Activated CD4-positive, alpha-beta T cell treated with anti-CD3 and anti-CD28 coated beads, Interleukin-10, Interleukin-2, amounts not matched to agents 100 ng/mL and 50 ng/mL, durations not matched to agents 16 hours and 8 hours (primary cell): ENCODE measurements around the gene CSMD2.

Experiments
- DNase-seq: peaks from one replicate; pipeline ENCODE4 v3.0.0-alpha.2; 2020

CSMD2 gene

DNA sequence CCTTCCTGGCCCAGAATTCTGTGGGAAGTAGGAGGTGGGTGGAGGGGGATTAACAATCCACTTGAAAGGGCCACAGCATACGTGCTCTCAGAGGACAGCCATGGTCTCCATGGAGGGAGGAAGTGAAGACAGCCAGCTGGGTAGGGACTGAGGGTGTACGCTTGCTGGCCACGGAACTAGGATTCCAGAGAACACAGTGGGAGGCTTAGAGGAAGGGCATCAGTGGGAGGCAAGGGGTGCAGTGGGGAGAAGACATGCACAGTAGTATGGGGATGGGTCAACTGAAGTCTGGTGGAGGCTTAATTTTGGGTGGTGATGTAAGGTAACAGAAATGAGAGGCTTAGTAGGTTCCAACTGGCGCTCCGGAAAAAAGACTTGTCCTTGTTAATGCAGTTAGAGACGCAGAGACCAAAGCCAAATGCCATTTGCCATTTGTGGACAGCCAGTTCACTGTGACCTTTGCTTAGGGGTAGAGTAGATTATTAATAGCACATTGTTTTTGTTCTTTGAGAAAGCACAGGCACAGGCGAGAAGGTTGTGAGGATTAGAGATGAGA is 589.6 kb downstream of the CSMD2 start:
- no peak for DNase-seq

DNA sequence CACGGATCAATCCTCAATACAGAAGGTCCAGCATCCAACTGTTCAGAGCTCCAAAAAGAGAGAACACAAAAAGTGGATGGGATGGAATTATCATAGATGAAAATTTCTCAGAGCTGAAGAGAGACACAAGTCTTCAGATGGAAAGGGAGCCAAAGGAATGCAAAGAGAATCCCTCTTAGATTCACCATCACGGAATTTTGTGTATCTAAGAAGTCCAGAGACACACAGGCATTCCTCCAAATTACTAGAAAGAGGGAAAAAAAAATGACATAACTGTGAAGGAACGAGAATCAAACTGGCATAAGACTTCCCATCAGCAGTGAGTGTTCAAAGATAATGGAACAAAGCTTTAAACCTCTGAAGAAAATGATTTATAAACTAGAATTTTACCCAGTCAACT is 591.4 kb downstream of the CSMD2 start:
- DNase-seq: no peak

DNA sequence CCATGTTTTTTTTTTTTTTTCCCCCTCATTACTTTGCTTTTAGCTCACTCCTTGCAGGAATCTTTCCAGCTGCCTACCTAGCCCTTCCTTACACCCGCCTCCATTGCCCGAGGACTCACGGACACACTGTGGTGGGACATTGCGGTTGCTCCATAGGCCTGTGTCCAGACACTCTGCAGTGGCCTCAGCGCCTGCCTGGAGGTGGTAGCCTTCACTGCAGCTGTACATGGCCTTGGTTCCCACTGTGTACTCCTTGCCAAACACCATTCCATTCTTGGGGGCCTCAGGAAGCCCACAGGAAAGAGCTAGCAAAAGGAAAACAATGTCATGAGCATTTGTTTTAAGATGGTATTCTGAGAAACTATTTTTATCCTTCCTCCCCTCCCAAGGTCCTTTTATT is 592.6 kb downstream of the CSMD2 start:
- DNase-seq: no peak

DNA sequence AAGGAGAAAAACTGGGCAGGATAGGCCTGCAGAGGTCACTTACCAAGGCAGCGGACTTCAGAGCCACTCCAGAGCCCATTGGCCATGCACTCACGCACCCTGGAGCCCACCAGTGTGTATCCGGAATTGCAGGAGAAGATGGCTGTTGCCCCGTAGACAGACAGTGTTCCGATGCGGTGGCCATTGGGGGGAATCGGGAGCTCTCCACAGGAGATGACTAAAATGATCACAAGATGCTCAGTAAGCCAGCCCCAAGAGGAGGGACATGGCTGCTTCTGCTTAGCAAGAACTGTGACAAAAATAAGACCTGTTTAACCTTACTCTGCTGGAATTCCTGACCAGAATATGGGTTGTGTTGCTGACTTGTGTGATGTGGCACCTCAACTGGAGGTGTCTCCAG is 595.7 kb downstream of the CSMD2 start:
- DNase-seq: no peak

DNA sequence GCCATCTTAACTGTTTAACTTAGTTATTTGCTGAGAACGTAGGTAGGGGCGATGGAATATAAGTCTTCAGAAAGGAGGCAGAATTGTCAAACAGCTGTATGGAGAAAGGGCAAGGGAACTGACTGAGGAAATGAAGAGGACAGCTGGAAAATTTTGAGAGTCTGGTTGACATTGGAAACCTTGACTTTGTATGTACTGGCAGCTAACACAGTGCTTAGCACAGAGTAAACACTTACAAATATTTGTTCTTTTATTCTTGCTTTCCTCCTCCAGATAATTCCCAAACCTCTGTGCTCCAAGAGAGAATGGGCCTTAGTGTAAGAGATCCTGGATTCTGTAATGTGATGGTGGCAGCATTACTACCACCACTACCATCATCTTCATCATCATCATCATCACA is 601.3 kb downstream of the CSMD2 start:
- DNase-seq: no peak

DNA sequence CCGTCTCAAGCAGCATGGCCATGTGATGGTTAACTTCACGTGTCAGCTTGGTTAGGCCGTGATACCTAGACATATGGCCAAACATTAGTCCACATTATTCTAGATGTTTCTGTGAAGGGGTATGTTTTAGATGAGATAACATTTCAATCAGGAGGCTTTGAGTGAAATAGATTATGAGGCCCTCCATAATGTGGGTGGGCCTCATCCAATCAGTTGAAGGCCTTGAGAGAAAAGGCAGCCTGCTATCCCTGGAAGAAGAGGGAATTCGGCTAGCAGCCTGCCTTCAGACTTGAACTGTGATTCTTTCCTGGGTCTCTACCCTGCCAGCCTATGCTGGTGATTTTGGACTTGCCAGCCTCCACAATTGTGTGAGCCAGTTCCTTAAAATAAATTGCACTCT is 602.5 kb downstream of the CSMD2 start:
- no peak for DNase-seq

- no peak for DNase-seq
These were observed 603.5 kb downstream of the CSMD2 start for GRCh38 chr1:33561576-33561975.

GRCh38 chr1:33560680-33561079 is 604.4 kb downstream of the CSMD2 start:
- no peak for DNase-seq

DNA sequence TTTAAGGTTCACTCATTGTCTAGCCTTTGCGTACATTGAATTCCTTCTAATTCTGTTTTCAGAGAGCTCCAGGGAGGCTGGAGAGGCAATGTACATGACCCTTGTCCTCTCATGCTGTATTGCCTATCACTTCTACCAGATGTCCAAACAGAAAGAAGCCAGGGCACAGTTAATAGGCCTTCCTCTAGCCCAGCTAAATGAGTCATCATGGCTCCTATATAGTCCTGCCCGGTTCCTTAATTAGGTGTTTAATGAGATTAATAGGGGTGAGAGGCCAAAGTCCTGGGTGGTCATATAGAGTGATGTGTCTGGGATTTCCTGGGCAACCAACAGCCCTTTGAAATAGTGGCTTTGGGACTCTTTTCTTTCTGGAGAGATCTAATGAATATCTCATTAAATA is 616.3 kb downstream of the CSMD2 start:
- DNase-seq: no peak

- DNase-seq: no peak
These were observed 616.7 kb downstream of the CSMD2 start for GRCh38 chr1:33548319-33548718.

- DNase-seq: no peak
These were observed 617.5 kb downstream of the CSMD2 start for GRCh38 chr1:33547576-33547975.

DNA sequence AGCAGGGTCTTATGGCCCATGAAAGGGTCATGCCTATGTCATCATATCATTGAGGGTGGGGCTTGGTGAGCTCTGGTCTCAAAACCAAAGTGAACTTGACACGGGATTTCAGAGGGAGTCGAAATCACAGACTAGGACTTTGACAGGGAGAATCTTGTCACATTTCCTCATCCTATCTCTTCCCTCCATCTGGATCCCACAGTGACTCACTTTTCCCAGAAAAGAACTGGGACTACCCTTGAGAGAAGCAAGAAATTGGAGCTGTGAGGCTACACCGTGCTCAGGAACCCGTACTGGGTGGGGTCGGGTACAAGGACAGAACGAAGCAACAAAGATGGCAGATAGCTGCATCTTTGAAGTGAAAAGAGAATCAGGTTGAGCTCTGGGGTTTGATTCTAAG is 623.1 kb downstream of the CSMD2 start:
- DNase-seq: no peak

DNA sequence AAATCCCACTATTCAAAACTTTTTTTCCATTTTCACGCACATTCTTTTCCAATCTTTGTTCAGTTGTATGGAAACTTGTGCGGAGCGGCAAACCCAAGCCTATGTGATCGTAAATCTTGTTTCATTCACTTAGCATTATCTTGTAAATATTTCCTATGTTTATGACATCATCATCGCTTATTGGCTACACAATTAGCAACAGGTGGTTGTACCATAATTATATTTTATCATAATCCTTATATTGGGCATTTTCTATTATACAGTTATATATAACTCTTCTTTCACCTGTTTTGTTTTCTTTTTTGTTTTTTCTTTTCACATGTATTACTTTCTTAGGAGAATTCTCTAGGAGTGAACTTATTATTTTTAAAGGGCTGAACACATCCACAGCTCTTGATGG is 627.1 kb downstream of the CSMD2 start:
- no peak for DNase-seq

GRCh38 chr1:33535334-33535733 is 629.7 kb downstream of the CSMD2 start:
- no peak for DNase-seq

DNA sequence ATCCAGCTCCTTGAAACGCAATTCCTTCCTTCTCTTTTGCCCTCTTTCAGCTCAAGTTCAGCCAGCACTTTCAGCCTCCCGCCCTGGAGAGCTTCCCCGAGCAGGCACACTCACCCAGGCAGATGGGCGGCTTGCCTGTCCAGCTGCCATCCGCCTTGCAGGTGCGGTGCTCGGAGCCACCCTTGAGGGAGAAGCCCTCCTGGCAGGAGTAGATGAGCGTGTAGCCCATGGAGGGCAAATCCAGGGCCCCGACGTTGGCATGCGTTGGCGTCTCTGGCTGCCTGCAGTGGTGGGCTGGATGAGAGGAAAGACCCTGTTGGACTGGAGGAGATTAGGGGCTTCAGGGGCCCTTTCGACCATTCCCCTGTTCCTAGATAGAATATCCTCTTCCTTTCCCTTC is 632.1 kb downstream of the CSMD2 start:
- no peak for DNase-seq

DNA sequence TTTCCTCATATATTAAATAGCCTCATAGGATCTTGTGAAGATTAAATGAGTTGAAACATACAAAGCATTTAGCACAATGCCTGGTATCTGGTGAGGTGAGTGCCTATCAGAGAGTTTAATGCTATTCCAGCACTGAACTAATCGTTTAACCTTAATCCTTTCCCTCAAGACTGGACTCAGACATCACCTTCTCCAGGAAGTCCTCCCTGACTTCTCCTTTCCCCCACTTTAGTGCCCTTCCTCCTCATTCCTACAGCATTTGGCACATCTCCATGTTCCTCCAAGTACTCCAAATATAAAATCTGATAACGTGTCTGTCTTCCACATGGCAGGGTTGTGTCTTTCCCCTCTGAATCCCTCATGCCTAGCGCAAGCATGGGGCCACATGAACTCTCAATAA is 632.8 kb downstream of the CSMD2 start:
- DNase-seq: no peak

GRCh38 chr1:33529957-33530356 is 635.1 kb downstream of the CSMD2 start:
- DNase-seq: no peak

DNA sequence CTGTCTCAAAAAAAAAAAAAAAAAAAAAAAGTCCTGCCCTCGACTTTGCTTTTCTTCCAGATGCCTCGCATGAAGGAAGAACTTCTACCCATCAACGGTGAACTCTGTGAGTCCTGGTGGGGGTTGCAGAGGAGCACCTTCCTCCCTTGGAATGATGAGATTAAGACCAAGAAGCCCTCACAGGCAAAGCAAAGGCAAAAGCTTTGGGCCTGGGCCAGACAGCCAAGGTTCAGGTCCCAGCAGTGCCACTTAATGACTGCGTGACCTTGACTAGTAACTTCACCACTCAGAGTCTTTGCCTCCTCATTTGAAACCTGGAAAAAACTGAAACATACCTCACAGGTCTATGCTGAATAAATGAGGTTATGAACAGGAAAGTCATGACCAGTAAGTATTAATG is 637.1 kb downstream of the CSMD2 start:
- no peak for DNase-seq

DNA sequence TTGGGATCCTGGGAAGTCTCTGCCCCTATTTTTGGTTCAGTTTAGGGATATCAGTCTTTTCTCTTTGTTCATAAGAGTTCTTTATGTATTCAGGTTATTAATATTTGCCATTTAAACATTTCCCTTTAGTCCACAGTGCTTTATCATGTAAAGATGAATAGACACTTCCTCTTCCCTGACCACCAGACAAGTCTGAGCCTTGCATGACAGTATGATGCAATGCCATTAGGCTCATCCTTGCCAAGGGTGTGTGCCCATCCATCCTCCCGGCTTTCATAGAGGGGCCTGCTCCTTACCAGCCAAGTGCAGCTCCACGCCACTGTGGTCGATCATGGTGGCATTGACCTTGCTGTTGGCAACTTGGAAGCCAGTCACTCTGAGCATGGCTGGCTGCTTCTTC is 640.4 kb downstream of the CSMD2 start:
- DNase-seq: no peak

DNA sequence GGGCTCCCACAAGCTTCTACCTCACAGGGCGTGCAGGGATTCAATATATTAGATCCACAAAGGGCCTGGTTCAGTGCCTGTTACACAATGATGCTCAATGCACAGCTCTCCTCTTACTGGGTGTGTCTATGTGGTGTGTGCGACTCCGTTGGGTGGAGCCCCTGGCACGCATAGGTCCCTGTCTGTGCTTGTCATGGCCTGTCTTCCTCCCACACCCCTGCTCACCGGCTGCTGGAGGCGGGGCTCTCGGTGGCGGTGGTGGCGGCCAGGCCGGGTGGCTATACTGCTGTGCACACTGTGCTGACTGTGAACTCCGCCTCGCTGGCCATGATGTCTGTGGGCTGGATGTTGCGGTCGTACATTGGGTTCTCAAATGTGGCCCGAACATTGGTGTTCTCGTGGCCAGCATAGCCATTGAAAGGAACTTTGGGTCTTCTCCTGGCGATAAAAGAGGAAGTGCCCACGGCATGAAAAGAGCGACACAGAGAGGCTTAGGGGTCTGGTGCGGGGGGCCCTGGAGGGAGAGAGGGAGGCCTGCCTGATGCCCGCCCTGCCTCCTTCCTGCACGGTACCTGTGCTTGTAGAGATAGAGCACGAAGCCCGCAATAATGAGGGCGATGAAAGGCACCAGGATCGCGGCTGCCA is 645.7 kb downstream of the CSMD2 start:
- DNase-seq: no peak

DNA sequence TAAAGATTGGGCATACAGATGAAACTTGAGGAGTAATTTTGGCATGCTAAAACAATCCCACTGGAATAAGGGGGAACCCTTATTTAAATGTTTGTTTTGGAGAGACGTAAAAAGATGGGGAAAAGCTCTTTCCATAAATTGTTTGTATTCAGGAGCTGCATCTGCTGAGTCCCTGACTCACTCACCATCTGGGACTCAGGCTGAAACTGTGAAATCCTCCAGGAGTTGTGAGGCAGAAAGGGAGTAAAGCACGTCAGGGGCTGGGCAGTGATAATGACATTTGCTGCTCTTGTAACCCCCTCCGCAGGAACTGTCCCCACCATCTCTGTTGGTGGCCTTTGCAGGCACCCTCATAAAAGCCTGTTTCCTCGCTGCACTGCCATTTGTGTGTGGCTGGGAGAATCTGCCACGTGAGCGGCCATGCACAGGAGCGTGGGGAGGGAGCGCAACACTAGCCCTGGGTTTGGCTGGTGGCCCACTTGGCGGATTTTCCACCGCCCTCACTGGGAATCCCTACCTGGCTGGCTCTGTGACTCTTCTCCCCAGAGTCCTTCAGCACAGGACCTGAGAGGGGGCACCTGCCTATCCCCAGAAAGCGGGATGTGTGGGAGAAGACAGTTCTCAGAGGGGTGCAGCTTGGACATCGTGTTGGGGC is 647.3 kb downstream of the CSMD2 start:
- no peak for DNase-seq

DNA sequence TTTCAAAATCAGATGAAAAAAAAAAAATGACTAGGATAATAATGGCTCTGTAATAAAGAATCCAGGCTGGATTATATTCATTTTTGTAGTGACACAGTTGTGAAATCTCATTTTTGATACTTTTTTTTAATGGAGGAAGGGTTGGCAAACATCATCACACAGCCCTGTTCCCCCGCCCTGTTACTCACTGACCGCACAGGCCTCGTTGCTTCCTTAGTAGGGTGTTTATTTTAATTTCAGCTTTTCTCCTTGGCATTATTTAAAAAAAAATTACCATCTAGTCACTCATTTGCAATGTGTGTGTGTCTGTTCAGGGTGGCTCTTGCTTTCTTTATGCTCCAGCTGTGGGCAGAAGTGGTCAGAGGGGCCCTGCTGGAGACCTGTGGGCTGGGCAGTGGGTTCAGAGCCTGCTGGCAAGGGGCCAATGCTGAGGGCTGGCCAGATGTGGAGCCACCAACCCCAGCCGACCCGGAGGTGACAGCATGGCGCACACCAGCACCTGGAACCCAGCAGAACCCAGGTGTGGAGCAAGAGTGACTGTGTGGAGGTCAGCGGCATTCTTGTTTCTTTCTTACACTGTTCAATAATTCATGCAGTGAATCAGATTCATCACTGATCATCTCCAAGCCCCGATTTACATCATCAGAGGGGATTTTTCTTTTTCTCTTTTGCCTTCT is 648.0 kb downstream of the CSMD2 start:
- DNase-seq: no peak

DNA sequence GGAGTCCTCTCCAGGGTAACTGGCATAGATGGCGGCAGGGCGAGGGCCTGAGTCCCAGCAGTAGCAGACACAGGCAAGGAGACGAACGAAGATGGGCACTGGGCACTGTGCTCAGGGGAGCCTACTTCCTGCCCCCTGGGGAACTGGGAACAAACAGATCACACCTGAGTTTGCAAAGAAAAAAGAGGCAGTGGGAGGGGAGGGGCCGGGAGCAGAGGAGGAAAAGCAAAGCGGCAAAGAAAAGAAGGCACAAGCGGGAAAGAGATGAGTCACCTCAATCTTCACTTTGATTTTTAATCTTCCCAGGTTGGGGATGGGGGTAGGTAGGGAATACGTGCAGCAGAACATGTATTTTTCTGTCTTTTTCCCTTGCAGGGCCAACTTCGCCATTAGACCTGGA is 648.6 kb downstream of the CSMD2 start:
- DNase-seq: no peak

- DNase-seq: no peak
These were observed 649.4 kb downstream of the CSMD2 start for GRCh38 chr1:33515607-33516006.
